Nephron (organoid): ENCODE data around the gene PCBP3.
A peak's percentile ranks its signal among the peaks of the same experiment; 100 is the strongest.

Experiments
- H3K27ac Mint-ChIP-seq, 3 experiments: 2 replicates each; pipeline ENCODE4 v1.8.0; 2020; ENCODE audit warnings: mixed read lengths in 3 of 3, mild to moderate bottlenecking in 2 of 3, moderate library complexity in 1 of 3
- H3K27me3 Mint-ChIP-seq: 2 replicates; pipeline ENCODE4 v1.8.0; 2021; ENCODE audit warnings: low read depth, mild to moderate bottlenecking, moderate library complexity, mixed read lengths
- H3K36me3 Mint-ChIP-seq: 2 replicates; pipeline ENCODE4 v1.8.0; 2020; ENCODE audit warnings: low read depth, mixed read lengths
- H3K4me1 Mint-ChIP-seq: 2 replicates; pipeline ENCODE4 v1.8.0; 2020; ENCODE audit warnings: mixed read lengths
- H3K4me3 Mint-ChIP-seq, 3 experiments: 2 replicates each; pipeline ENCODE4 v1.8.0; 2020; ENCODE audit warnings: mild to moderate bottlenecking in 3 of 3, mixed read lengths in 3 of 3, moderate library complexity in 2 of 3
- H3K9me3 Mint-ChIP-seq: 2 replicates; pipeline ENCODE4 v1.8.0; 2020; ENCODE audit warnings: mixed read lengths
- CTCF ChIP-seq, 3 experiments: fragments of 200-600 bp; sonication (generic); IDR thresholded peaks; one replicate each; pipeline ENCODE4 v1.5.0; 2021; ENCODE audit warnings: antibody characterized with exemption in 3 of 3; ENCODE audit not compliant: unreplicated experiment in 3 of 3

Gene PCBP3

GRCh38 chr21:45747802-45748445 is 104.4 kb downstream of the PCBP3 start:
- Mint-ChIP-seq H3K4me3 (peak overlapping the region in 1 of 3 experiments; percentile 11), H3K4me1 (peaks cover 9% of the 10 kb centered on the region), H3K9me3 (no peaks in the 10 kb centered on the region), H3K36me3 (no peaks in the 10 kb centered on the region), H3K27me3 (peaks cover 14% of the 10 kb centered on the region), H3K27ac (no peak overlapping the region)
- no peak for TF ChIP-seq CTCF (IDR thresholded peaks at IDR 0.05; ENCODE audit: unreplicated experiment in 3 of 3)

- H3K4me3 Mint-ChIP-seq = no peak overlapping the region
- peaks cover 14% of the 10 kb centered on the region for H3K27me3 Mint-ChIP-seq
- H3K4me1 Mint-ChIP-seq = peaks cover 9% of the 10 kb centered on the region
- H3K9me3 Mint-ChIP-seq = no peaks in the 10 kb centered on the region
- TF ChIP-seq CTCF (IDR thresholded peaks at IDR 0.05; ENCODE audit: unreplicated experiment in 3 of 3) = no peak
- H3K27ac Mint-ChIP-seq = no peak overlapping the region
- H3K36me3 Mint-ChIP-seq = no peaks in the 10 kb centered on the region
Observed at GRCh38 chr21:45748593-45748992, 105.1 kb downstream of the PCBP3 start.

- TF ChIP-seq CTCF (IDR thresholded peaks at IDR 0.05; ENCODE audit: unreplicated experiment in 3 of 3) = no peak
- no peaks in the 10 kb centered on the region for H3K36me3 Mint-ChIP-seq
- peaks cover 9% of the 10 kb centered on the region for H3K4me1 Mint-ChIP-seq
- H3K27me3 Mint-ChIP-seq = peaks cover 14% of the 10 kb centered on the region
- no peaks in the 10 kb centered on the region for H3K9me3 Mint-ChIP-seq
- H3K27ac Mint-ChIP-seq = no peak overlapping the region
- no peak overlapping the region for H3K4me3 Mint-ChIP-seq
Observed at GRCh38 chr21:45749974-45750373, 106.4 kb downstream of the PCBP3 start.

DNA sequence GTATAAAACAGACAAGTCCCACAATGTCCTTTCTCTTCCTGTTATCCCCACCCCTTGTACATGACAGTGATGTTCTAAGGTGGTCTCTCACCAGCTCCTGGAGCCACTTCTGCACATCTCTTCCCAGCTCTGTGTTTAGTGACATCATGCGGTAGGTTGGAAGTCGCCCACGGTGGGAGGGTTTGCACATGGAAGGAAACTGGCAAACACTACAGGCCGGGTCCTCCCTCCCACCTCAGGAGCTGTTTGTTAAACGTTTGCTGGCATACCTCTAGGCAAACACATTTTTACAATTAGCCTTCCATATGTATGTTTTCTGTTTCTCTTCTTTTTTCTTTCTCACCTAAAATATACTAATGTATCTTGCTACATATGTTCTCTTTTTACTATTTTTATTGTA is 107.4 kb downstream of the PCBP3 start:
- peaks cover 9% of the 10 kb centered on the region for H3K4me1 Mint-ChIP-seq
- no peak overlapping the region for H3K4me3 Mint-ChIP-seq
- peaks cover 14% of the 10 kb centered on the region for H3K27me3 Mint-ChIP-seq
- no peak for TF ChIP-seq CTCF (IDR thresholded peaks at IDR 0.05; ENCODE audit: unreplicated experiment in 3 of 3)
- no peaks in the 10 kb centered on the region for H3K36me3 Mint-ChIP-seq
- H3K9me3 Mint-ChIP-seq = peaks cover 1% of the 10 kb centered on the region
- H3K27ac Mint-ChIP-seq = no peak overlapping the region

DNA sequence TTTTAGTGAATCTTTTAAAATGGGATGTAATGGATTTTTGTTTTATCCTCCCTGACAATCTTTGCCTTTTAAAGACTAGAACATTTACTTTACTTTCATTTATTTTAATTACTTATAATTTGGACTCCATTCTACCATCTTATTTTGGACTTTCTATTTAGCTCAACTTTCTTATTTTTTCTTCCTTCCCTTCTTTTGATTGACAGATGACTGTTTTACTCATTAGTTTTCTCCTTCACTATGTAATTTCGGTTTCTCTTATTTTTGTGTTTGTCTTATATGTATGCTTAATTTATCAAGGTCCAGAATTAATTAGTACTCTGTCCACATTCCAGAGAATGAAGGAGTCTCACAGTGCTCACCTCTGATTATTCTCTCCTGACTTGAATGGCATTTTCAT is 109.9 kb downstream of the PCBP3 start:
- Mint-ChIP-seq H3K4me3 (no peak overlapping the region), H3K36me3 (no peaks in the 10 kb centered on the region), H3K27ac (no peak overlapping the region), H3K27me3 (peaks cover 7% of the 10 kb centered on the region), H3K9me3 (peaks cover 7% of the 10 kb centered on the region), H3K4me1 (no peaks in the 10 kb centered on the region)
- TF ChIP-seq CTCF (IDR thresholded peaks at IDR 0.05; ENCODE audit: unreplicated experiment in 3 of 3) = no peak

DNA sequence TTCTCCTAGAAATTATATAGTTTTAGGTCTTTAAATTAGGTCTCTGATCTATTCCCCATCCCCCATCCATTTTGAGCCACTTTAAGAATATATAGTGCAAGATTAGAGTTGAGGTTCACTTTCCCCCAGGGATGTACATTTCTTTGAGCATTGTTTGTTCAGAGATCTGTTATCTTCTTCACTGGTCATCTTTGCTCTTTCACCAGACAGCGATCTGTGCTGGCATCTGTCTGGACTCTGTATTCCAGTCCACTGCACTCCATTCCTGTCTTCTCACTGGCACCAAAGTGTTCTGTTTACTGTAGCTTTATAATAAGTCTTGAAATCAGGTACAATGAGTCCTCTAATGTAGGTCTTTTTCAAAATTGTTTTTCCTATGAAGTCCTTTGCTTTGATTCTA is 112.5 kb downstream of the PCBP3 start:
- H3K27me3 Mint-ChIP-seq = no peaks in the 10 kb centered on the region
- H3K9me3 Mint-ChIP-seq = peaks cover 10% of the 10 kb centered on the region
- TF ChIP-seq CTCF (IDR thresholded peaks at IDR 0.05; ENCODE audit: unreplicated experiment in 3 of 3) = no peak
- no peak overlapping the region for H3K27ac Mint-ChIP-seq
- H3K4me1 Mint-ChIP-seq = no peaks in the 10 kb centered on the region
- no peaks in the 10 kb centered on the region for H3K36me3 Mint-ChIP-seq
- no peak overlapping the region for H3K4me3 Mint-ChIP-seq
